ENCODE results near the gene NEK9.

- TF ChIP-seq HDAC2 (IDR thresholded peaks at IDR 0.05) (no peak), EZH2 (IDR thresholded peaks at IDR 0.05; ENCODE audit: borderline replicate concordance, control insufficient read depth, low read depth, low read length) (no peak), CTCF (IDR thresholded peaks at IDR 0.05 in 2 of 3, conservative IDR thresholded peaks at IDR 0.05 in 1 of 3; ENCODE audit: control insufficient read depth in 2 of 3, extremely low read depth in 1 of 3, insufficient read depth in 1 of 3, low read depth in 3 of 3, low read length in 3 of 3) (no peak), REST (IDR thresholded peaks at IDR 0.05; ENCODE audit: low read depth, low read length) (no peak), CHD2 (IDR thresholded peaks at IDR 0.05; ENCODE audit: borderline replicate concordance, low read depth, low read length) (no peak), SRF (IDR thresholded peaks at IDR 0.05; ENCODE audit: low read depth in 2 of 2, low read length in 2 of 2) (no peak)
Observed at GRCh38 chr14:75141062-75141461, 14.2 kb upstream of the NEK9 start.
